Lung microvascular endothelial cell (primary cell): ENCODE data around the gene SYNM. TPM values are rescaled to one million over a fixed set of nuclear protein-coding genes. Genes with fewer than 3 reads are reported as not detected.

ENCODE experiments used
- DNase-seq, 2 donors: peaks; one replicate each; pipeline versions ENCODE4 v3.0.0 to v3.0.0-alpha.2; 2010; ENCODE audit warnings: low read depth in 2 of 2
- total RNA-seq: library from RNA; depleted of rRNA; stranded (reverse); fragments of >200 nt; gene quantifications from 2 replicates; pipeline ENCODE4 v1.2.1, GENCODE V29; 2014

The SYNM gene
- total RNA-seq, 1 donor from 2014 or later, result 62.7 TPM

DNA sequence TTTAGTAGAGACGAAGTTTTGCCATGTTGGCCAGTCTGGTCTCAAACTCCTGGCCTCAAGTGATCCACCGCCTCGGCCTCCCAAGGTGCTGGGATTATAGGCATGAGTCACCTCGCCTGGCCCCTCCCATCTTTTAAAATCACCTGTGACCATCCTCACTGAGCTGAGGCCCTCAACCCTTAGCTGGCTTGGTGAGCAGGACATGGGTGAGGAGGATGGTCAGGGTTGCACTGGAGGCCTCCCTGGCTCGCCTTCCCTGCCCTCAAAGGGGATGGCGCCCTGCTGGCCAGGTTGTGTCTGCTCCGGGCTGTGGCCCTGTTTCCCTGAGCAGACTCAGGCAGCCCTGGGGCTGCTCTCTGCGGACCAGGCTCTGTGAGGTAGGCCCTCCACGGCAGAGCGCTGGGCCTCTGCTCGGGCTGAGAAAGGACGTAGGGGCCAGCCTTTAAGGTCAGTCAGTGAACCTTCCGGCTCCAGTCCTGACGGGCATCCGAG is 33.7 kb downstream of the SYNM start:
- no peak for DNase-seq

DNA sequence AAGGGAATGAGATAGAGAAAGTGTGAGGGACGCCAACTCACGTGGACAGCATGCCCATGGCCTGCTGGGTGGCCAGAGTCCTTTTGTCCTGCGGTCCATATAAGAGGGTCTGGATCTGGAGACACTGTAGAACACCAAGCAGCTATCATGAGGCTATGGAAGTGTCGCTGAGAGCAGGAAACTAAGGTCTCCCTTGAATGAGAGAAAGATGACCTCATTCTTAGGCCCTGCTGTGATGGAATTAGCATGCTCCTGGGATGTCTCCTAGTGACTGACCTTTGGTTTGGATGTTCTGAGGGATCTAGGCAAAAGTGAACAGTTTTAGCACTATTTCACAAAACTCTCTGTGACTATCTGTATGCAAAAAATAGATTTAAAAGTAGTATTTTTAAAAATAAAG is 34.4 kb downstream of the SYNM start:
- DNase-seq, result no peak

DNA sequence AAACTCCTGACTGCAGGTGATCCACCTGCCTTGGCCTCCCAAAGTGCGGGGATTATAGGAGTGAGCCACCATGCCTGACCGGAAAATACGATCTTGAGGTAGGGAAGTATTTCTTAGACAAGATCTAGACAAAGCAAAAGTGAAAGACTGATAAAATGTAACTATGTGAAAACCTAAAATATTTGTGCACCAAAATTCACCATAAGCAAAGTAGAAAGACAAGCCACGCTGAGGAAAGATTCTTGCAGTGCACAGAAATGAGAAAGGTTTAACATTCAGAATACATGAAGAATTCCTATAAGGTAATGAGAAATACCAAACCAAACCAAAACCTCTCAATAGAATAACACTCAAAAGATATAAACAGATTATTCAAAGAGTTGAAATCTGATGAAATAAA is 35.7 kb downstream of the SYNM start:
- no peak for DNase-seq

DNA sequence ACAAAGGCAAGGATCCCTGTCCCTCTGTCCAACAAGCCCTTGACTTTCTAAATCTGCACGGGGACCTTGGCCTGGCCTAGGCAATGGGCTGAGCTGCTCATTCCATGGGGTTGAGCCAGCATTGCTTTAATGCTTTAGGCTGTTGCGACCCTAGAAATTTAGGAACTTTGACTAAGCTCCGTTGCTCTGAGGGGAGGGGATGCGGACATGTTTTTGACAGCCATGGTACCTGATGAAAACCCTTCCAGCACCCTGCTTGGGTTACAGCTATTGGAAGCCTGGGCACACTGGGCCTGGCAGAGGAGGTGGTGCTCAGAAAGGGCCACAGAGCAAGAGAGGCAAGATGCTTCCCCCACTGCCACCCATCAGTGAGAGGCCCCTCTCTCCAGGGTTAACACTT is 37.1 kb downstream of the SYNM start:
- DNase-seq, result no peak

DNA sequence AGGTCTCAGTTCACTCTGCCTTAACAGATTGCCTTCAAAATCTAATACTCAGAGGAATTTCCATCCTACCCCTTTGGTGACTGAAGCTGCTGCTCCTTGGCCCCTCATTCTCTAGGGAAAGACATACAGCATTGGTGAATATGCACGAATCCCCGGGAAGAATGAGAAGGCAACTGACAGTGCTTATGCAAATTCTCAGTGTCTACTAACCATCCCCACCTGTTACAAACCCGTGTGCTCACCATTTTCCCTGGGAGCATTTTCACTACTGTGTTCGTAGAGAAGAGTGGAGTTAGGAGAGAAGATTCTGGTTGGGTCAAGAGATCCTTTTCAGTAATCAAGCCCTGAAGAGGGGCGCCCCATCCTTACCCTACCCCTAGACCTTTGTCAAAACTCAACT is 37.7 kb downstream of the SYNM start:
- DNase-seq, result no peak

DNA sequence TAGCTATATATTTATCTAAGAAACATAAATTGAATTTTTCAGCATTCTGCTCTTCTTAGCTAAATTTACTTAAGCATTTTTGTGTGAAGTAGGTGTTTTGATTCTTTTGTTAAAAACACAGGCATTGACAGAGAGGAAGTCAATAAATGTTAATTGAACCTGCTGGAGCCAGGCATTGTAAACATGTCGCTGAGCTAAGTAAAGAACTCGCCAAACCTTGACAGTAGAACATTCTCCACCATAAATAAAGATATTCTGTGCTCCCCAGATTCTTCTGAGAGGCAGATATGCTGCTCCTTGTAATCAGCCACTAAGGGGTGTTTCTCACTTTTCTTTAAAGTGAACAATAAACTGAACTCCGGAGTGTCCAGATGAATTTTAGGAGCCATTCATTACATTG is 38.4 kb downstream of the SYNM start:
- DNase-seq, result no peak

DNA sequence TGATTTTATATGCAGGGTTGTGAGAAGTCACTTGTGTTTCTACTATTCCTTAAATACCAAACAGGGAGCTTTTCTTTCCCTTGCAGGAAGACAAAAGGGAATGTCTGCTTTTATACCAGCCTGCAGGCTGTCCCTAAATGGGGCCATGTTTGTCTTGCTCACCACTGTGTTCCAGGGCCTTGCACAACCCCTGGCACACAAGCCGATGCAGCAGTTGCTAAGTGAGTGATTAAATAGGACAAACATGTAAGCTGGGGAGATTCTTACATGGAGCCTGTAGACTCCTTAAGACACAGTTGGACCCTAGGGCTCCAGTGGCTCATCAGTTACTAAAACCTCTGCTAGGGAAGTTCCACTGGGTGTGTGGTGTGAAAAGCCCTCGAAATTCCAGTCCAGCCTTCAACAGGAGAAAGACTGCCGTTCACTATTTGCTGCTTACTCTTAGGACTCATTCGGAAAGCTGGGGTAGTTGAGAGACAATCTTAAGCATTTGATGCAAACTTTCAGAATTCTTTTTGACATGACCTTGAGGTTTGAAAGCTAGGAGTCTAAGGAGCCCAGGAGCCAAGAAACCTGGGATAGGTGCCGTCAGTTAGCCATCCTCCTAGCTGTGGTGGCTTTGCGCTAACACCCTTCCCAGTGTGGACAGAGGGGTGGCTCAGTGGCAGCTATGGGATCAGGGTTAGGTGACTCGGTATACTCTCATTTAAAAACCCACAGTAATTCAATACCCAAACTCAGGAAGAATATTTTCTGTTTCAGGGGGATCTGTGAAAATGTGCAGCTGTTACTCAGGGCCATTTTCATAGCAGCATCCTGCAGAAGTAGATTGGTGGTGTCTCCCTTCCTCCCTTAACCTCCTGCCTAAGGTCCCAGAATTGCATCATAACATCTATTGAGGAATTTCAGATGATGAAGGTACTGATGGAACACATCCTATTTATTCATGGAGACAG is 39.1 kb downstream of the SYNM start:
- no peak for DNase-seq

GRCh38 chr15:99145005-99145404 is 40.1 kb downstream of the SYNM start:
- DNase-seq, result no peak

- DNase-seq, result no peak
Observed at GRCh38 chr15:99145778-99146177, 40.9 kb downstream of the SYNM start.

- DNase-seq, result no peak
Observed at GRCh38 chr15:99146661-99147060, 41.8 kb downstream of the SYNM start.

- peak in 1 of 2 donors; percentile 77 for DNase-seq
Observed at GRCh38 chr15:99148851-99149276, 44.0 kb downstream of the SYNM start.

- DNase-seq, result no peak
Observed at GRCh38 chr15:99149366-99149765, 44.5 kb downstream of the SYNM start.

- peak in 1 of 2 donors; percentile 14 for DNase-seq
Observed at GRCh38 chr15:99151156-99151555, 46.3 kb downstream of the SYNM start.

DNA sequence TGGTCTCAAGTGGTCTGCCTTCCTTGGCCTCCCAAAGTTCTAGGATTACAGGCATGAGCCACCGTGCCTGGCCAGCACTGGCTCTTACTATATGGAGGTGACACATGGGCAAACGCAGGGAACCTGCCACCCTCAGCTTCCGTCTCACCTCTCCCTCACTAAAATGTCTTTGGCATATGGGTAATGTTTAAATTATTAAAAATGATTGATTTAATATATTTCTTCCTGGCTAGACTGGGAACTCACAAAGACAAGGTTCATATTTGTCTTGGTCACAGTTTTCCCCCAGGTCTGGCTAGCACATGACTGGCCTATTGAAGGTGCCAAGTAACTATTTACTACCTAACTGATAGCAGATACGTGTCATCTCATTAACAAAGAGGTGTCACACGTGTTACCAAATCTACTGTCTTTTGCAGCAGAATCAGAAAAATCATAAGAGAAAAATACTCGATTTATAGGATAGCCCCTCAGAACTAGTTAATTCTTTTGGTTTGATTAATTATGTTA is 48.2 kb downstream of the SYNM start:
- DNase-seq, result no peak

GRCh38 chr15:99154271-99154670 is 49.4 kb downstream of the SYNM start:
- peak in 1 of 2 donors; percentile 24 for DNase-seq

GRCh38 chr15:99155961-99156443 is 51.1 kb downstream of the SYNM start:
- no peak for DNase-seq

- DNase-seq, result peak; percentile 68 to 87
Observed at GRCh38 chr15:99157456-99157855, 52.6 kb downstream of the SYNM start.

GRCh38 chr15:99158626-99159412 is 53.9 kb downstream of the SYNM start:
- DNase-seq, result no peak

GRCh38 chr15:99163271-99164062 is 58.6 kb downstream of the SYNM start:
- DNase-seq, result no peak

DNA sequence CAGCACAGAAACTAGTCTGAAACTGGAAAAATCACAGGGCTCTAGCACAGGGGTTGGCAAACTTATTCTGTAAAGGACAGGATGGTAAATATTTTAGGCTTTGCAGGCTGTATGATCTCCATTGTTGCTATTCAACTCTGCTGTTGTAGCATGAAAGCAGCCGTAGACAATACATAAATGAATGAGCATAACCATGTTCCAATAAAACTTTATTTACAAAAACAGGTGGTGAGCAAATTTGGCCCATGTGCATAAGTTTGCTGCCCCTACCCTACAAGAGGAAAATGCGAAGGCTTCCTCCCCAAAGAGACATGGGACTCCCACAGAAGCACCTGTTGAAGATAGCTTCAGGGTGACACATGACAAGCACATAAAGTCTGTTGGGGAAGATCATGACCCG is 59.2 kb downstream of the SYNM start:
- DNase-seq, result no peak
